Measurements from ENCODE around the gene PPDPF. TPM values are rescaled to one million over a fixed set of nuclear protein-coding genes. Genes with fewer than 3 reads are reported as not detected.

Gene PPDPF
- total RNA-seq, 1 donor from 2014 or later = 307 TPM

DNA sequence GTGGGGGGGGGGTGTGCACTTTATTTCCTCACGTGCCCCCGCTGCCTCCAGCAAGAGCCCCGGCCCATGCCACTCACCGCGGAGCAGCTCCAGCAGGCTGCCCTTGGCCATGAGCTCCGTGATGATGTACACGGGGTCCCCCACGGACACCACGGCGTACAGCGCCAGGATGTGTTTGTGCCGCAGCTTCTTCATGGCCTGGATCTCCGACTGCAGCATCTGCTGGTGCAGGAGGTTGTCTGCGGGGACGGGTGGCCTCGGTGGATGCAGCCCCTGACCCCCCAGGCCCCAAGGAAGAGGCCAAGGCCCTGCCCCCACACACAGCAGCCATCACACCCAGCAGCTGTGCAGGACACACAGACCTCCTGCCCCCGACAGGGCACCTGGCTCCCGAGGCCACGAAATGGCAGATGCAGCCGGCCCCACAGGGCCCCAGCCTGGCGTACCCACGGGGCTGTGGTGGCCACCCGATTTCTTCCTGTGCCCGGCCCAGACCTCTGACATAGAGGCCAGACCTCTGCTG is 11.9 kb downstream of the PPDPF start:
- ATAC-seq = no peak
- intact Hi-C loops (cut with micrococcal nuclease) = no loop called here
- DNase-seq = peak; percentile 24

DNA sequence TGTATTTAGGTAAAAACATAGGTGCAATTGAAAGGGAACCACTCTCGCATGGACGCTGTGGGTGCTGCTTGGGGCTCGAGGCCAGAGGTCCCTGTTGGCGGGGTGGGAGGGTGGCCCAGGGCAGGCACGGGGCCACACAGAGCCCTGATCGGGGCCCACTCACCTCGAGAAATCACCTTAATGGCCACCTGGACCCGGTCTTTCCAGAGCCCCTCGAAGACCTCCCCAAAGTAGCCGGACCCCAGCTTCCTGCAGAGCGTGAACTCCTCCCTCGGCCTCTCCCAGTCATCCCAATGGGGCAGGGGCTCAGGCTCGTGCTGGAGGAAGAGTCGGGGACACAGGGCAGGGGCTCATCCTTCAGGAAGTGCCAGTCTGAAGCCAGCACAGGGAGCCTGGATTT is 12.8 kb downstream of the PPDPF start:
- DNase-seq (peak; percentile 13), ATAC-seq (no peak)
- intact Hi-C loops (cut with micrococcal nuclease) = no loop called here

- ATAC-seq = no peak
- intact Hi-C loops (cut with micrococcal nuclease) = no loop called here
- no peak for DNase-seq
Observed at GRCh38 chr20:63533871-63534393, 13.4 kb downstream of the PPDPF start.

DNA sequence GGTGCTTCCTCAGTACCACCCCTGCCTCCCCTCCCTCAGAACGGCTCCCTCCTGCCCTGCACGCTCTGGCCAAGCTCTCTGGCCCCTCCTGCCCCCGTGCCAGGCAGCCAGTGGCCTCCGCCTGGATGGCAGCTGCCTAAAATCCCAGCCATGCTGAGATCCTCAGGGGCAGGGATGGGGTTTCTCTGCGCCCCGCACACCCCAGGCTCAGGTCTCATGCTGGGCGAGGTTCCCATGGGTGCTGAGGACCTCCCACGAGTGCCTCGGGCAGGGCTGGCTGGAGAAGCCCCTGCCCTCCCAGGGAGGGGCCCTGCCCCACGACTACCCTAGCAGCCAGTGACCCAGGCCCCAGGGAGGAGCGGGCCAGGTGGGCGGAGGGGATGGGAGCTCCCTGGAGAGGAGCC is 13.9 kb downstream of the PPDPF start:
- ATAC-seq = no peak
- no peak for DNase-seq
- intact Hi-C loops (cut with micrococcal nuclease) = no loop called here

GRCh38 chr20:63534831-63535651 is 14.5 kb downstream of the PPDPF start:
- DNase-seq = no peak
- intact Hi-C loops (cut with micrococcal nuclease) = no loop called here
- ATAC-seq = no peak

DNA sequence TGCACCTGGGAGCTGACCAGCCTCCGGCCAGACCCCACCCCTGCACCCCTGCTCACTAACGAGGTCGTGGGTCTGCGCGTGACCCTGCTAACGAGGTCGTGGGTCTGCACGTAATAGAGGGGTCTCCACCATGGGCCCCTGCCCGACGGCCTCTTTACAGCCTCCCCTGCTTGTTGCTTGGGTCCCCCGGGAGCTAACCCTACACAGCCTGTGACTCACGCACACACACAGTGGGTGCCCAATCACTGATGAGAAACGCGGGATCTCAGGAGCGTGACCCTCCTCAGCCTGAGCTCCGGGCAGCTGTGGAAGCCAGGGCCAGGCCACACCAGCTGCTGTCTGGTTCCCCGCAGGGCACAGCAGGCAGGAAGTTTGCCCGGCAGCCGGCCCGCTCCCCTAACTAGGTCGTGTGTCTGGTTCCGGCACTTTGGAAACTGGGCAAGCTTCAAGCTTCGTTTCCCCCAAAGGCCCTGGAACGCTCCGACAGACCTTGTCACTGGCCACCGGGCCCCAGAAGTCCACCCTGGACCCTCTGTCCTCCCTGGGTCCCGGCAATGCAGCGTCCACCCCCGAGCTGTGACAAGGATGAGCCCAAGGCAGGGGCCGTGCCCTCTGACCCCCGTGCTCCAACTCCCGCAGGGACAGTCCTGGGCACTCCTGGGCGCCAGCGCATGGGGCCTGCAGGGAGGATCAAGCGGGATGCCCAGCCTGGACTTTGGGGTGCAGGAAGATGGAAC is 15.8 kb downstream of the PPDPF start:
- intact Hi-C loops (cut with micrococcal nuclease) = no loop called here
- DNase-seq (no peak), ATAC-seq (no peak)

DNA sequence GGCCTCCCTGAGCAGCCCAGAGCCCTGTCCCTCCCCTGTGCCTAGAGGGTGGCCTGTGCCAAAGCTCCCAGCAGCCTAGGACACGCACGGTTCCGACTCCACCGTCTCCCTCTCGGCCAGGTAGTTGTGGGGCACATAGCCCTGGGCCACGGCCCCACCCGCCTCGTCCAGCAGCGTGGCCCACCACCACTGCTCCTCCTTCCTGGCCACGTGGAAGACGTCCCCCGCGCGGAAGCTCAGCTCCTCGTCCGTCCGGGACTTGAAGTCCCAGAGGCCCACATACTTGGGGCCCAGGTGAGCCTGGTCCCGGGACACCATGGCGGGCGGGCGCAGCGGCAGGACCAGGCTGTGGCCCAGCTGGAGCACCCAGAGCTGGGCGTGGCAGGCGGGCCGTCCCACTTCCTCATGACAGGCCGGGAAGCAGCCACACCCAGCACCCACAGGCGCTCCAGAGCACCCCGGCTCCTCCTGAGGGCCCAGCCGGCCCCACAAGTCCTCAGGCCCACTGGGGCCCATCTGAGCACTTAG is 16.5 kb downstream of the PPDPF start, which contains the start of gene PTK6:
Gene PTK6, minus strand, starts transcription at position 380 of the 528 bp plus-strand sequence. Its CDS starts 62 bp downstream, at position 318.
- peak; percentile 27 for ATAC-seq
- peak; percentile 70 for DNase-seq
- intact Hi-C loops (cut with micrococcal nuclease) = no loop called here

DNA sequence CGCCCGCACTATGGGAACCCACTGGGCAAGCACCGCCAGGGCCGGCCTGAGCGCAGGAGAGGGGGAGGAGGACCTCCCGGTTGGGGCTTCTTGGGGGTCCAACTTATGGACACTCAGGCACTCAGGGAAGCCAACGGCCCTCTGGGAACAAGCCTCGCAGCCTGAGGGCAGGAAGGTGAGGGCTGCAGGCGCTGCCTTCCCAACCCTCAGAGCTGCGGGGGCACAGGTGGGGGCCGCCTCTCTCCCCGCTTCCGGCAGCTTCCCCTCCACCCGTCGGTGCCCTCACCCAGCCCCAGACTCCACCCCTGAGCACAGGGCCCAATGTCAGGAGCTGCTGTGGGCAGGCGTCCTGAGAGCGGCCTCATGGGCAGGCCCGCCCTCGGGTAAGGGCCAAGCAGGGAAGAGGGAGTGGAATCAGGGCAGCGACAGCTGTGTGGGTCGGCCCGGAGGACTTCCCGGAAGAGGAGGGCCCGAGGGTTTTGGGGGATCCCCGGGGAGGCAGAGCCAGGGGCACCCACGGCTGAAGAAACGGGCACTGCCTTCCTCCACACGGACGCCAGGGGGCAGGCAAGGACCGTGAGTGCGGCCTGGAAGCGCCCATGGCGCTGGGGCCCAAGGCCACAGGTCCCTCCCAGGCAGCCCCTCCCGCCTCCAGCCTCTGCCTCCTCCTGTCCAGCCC is 17.1 kb downstream of the PPDPF start:
- intact Hi-C loops (cut with micrococcal nuclease) = no loop called here
- DNase-seq (peak; percentile 91), ATAC-seq (peak; percentile 90)

- peak; percentile 55 for ATAC-seq
- DNase-seq = no peak
- intact Hi-C loops (cut with micrococcal nuclease) = no loop called here
Observed at GRCh38 chr20:63538204-63539091, 17.9 kb downstream of the PPDPF start.

- DNase-seq (no peak), ATAC-seq (no peak)
- intact Hi-C loops (cut with micrococcal nuclease) = no loop called here
Observed at GRCh38 chr20:63539092-63539430, 18.5 kb downstream of the PPDPF start.

- intact Hi-C loops (cut with micrococcal nuclease) = no loop called here
Observed at GRCh38 chr20:63539441-63540370, 19.1 kb downstream of the PPDPF start.

GRCh38 chr20:63540417-63541186 is 20.0 kb downstream of the PPDPF start:
- intact Hi-C loops (cut with micrococcal nuclease) = no loop called here
- DNase-seq (peak; percentile 55), ATAC-seq (no peak)

More at GRCh38 chr20:63539441-63540370, 19.1 kb downstream of the PPDPF start:
- ATAC-seq (no peak), DNase-seq (no peak)

GRCh38 chr20:63541371-63541770 is 20.8 kb downstream of the PPDPF start:
- ATAC-seq = no peak
- intact Hi-C loops (cut with micrococcal nuclease) = no loop called here
- DNase-seq = no peak

- intact Hi-C loops (cut with micrococcal nuclease) = no loop called here
- ATAC-seq (no peak), DNase-seq (no peak)
Observed at GRCh38 chr20:63542031-63542559, 21.5 kb downstream of the PPDPF start.

DNA sequence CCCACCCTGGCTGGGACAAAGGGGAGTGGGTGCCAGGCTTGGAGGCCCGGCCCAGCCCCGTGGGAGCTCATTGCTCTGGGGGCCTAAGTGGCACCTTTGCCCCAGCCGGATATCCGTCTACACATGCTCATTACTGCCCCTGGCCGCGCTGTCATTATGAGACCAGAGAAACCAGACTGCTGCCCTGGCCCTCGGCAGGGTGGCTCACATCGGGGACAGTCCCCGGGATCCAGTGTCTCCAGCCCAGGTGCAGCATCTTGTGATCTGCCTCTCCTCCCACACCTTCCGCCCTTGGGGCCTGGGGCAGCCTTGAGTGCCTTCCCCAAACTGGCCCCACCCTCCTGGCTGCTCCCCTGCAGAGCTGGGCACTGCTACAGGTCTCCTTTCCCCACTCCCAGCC is 22.1 kb downstream of the PPDPF start:
- no peak for ATAC-seq
- intact Hi-C loops (cut with micrococcal nuclease) = no loop called here
- no peak for DNase-seq

DNA sequence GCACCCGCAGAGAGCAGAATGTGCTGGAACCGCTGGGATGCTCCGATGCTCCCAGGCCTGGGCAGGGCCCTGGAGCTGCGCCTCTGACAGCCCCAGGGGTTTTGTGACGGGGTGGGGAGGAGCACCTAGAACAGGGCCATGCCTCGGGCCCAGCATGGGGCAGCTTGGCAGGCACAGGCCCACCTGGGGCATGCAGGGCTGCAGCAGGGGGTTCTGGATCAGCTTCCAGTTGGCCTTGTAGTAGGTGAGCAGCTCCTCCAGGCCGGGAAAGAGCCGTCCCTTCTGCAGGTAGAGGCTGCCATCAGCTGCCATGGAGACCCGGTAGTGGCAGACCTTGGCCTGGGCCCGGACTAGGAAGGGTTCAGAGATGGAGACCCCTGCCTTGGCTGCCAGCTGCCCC is 22.6 kb downstream of the PPDPF start:
- intact Hi-C loops (cut with micrococcal nuclease) = no loop called here
- DNase-seq (no peak), ATAC-seq (no peak)

All from left ventricle myocardium superior (tissue), 1 donor.